Natural killer cell (primary cell): ENCODE measurements around the gene P3H4. TPM values are rescaled to one million over a fixed set of nuclear protein-coding genes. Genes with fewer than 3 reads are reported as not detected.

Experiments
- ATAC-seq, 3 donors: fragments of 150-1000 bp in 2 of 3; fragments of 200-7000 bp in 1 of 3; cut with Tn5 transposase; 1 replicate in 1 of 3; 2 replicates in 2 of 3; pipeline ENCODE4 v1.10.0; 2021; ENCODE audit warnings: mild to moderate bottlenecking in 2 of 3, moderate library complexity in 2 of 3
- DNase-seq, 2 donors: peaks; one replicate each; pipeline versions ENCODE4 v3.0.0 to v3.0.0-alpha.2; 2013 to 2021; ENCODE audit warnings: mixed read lengths in 1 of 2
- H3K27ac ChIP-seq: one replicate; pipeline ENCODE4 v1.5.1; 2013; ENCODE audit warnings: mild to moderate bottlenecking, low read length
- H3K27me3 ChIP-seq: one replicate; pipeline ENCODE4 v1.6.1; 2013; ENCODE audit warnings: low read length; ENCODE audit not compliant: control insufficient read depth, insufficient read depth
- H3K36me3 ChIP-seq: one replicate; pipeline ENCODE4 v1.6.1; 2013; ENCODE audit warnings: low read length; ENCODE audit not compliant: control insufficient read depth, insufficient read depth
- H3K4me1 ChIP-seq: one replicate; pipeline ENCODE4 v1.6.1; 2013; ENCODE audit warnings: low read length; ENCODE audit not compliant: control insufficient read depth, insufficient read depth
- H3K4me3 ChIP-seq: one replicate; pipeline ENCODE4 v1.5.1; 2013; ENCODE audit warnings: low read length
- H3K9me3 ChIP-seq: one replicate; pipeline ENCODE4 v1.6.1; 2013; ENCODE audit warnings: low read length; ENCODE audit not compliant: control insufficient read depth, insufficient read depth
- H3K27ac Mint-ChIP-seq, 2 donors: one replicate each; pipeline ENCODE4 v1.8.0; 2022; ENCODE audit warnings: mild to moderate bottlenecking in 2 of 2, mixed read lengths in 2 of 2, moderate library complexity in 1 of 2
- H3K27me3 Mint-ChIP-seq, 2 donors: one replicate each; pipeline ENCODE4 v1.8.0; 2022; ENCODE audit warnings: low read depth in 2 of 2, mixed read lengths in 2 of 2
- H3K36me3 Mint-ChIP-seq: one replicate; pipeline ENCODE4 v1.8.0; 2022; ENCODE audit warnings: mixed read lengths
- H3K4me1 Mint-ChIP-seq, 2 donors: one replicate each; pipeline ENCODE4 v1.8.0; 2022; ENCODE audit warnings: mixed read lengths in 2 of 2
- H3K4me3 Mint-ChIP-seq: one replicate; pipeline ENCODE4 v1.8.0; 2022; ENCODE audit warnings: mild to moderate bottlenecking, moderate library complexity, mixed read lengths
- H3K9me3 Mint-ChIP-seq, 2 donors: one replicate each; pipeline ENCODE4 v1.8.0; 2022; ENCODE audit warnings: mixed read lengths in 2 of 2
- CTCF ChIP-seq: fragments of 200-600 bp; IDR thresholded peaks from one replicate; pipeline ENCODE4 v1.8.0; 2022; ENCODE audit warnings: antibody characterized with exemption
- whole genome bisulfite sequencing: methylation state at CpG from one replicate; pipeline ENCODE4 v1.1.7; 2013; ENCODE audit warnings: missing lambda C conversion rate; ENCODE audit not compliant: insufficient coverage; 5-methylcytosine and 5-hydroxymethylcytosine counted together
- intact Hi-C: fragments of 100-400 bp; cut with micrococcal nuclease; formaldehyde crosslinking; loops from one replicate; pipeline ENCODE4 v1.14.2; 2022
- total RNA-seq, 4 donors: library from RNA; stranded (reverse); fragments of 120-200 nt in 1 of 4; gene quantifications; one replicate each; pipeline versions ENCODE4 v1.2.3 to v1.2.4, GENCODE V29; 2013 to 2022

P3H4 gene
- total RNA-seq, 3 donors from 2014 or later (not counting 1 experiment from before 2014, with no cell fraction given), result 6.9 to 8.9 (median 7.5) TPM

- WGBS, result 56% methylated on average over 20 of the region's 22 CpGs
- DNase-seq, result no peak
- no peak overlapping the region for H3K4me3 Mint-ChIP-seq
These were observed 18.6 kb downstream of the P3H4 start for GRCh38 chr17:41792845-41793783.

GRCh38 chr17:41787021-41787418, 24.7 kb downstream of the P3H4 start:
- WGBS, result 60% methylated on average over 2 of the region's 4 CpGs
- H3K27me3 Mint-ChIP-seq, result peaks cover 7 to 22% of the 10 kb centered on the region in 2 donors
- H3K27me3 ChIP-seq, result peaks cover 7% of the 10 kb centered on the region
- H3K27ac Mint-ChIP-seq, result peak overlapping the region in 1 of 2 donors; percentile 60
- H3K9me3 Mint-ChIP-seq, result no peaks in the 10 kb centered on the region
- peaks cover 0 to 24% of the 10 kb centered on the region in 2 donors for H3K4me1 Mint-ChIP-seq
- DNase-seq (no peak), ATAC-seq (no peak)
- H3K9me3 ChIP-seq, result no peaks in the 10 kb centered on the region
- intact Hi-C loops, result no loop called here
- H3K36me3 ChIP-seq, result no peaks in the 10 kb centered on the region
- H3K36me3 Mint-ChIP-seq, result no peaks in the 10 kb centered on the region
- no peak overlapping the region for H3K4me3 ChIP-seq
- TF ChIP-seq CTCF, result no peak
- peak overlapping the region; percentile 75 for H3K4me3 Mint-ChIP-seq
- no peak overlapping the region for H3K27ac ChIP-seq
- H3K4me1 ChIP-seq, result peaks cover 36% of the 10 kb centered on the region

More at GRCh38 chr17:41792845-41793783, 18.6 kb downstream of the P3H4 start:
- TF ChIP-seq CTCF, result no peak
- Mint-ChIP-seq H3K36me3 (no peaks in the 10 kb centered on the region), H3K27me3 (no peaks in the 10 kb centered on the region), H3K9me3 (no peaks in the 10 kb centered on the region), H3K4me1 (peaks cover 0 to 5% of the 10 kb centered on the region in 2 donors), H3K27ac (no peak overlapping the region)
- Histone ChIP-seq H3K4me3 (no peak overlapping the region), H3K27me3 (no peaks in the 10 kb centered on the region), H3K27ac (no peak overlapping the region), H3K36me3 (no peaks in the 10 kb centered on the region), H3K9me3 (no peaks in the 10 kb centered on the region), H3K4me1 (no peaks in the 10 kb centered on the region)
- intact Hi-C loops, result no loop called here
- no peak for ATAC-seq

- DNase-seq, result peak; percentile 89 to 92
- Histone ChIP-seq H3K36me3 (no peaks in the 10 kb centered on the region), H3K4me3 (peak within 1 kb of the TSS; percentile 46), H3K4me1 (peaks cover 36% of the 10 kb centered on the region), H3K27me3 (peaks cover 7% of the 10 kb centered on the region), H3K27ac (no peak within 1 kb of the TSS), H3K9me3 (no peaks in the 10 kb centered on the region)
- Mint-ChIP-seq H3K4me3 (peak within 1 kb of the TSS; percentile 75), H3K36me3 (no peaks in the 10 kb centered on the region), H3K4me1 (peaks cover 0 to 24% of the 10 kb centered on the region in 2 donors), H3K9me3 (no peaks in the 10 kb centered on the region), H3K27ac (peak within 1 kb of the TSS; percentile 19 to 60), H3K27me3 (peaks cover 13 to 24% of the 10 kb centered on the region in 2 donors)
- TF ChIP-seq CTCF, result peak; percentile 56
- intact Hi-C loops, result no loop called here
- ATAC-seq, result peak; percentile 95 to 97 (median 97)
- 1% methylated on average over 79 of the region's 79 CpGs for WGBS
These were observed 25.3 kb downstream of the P3H4 start, which contains the start of gene JUP for GRCh38 chr17:41786227-41787020. Gene JUP, minus strand, starts transcription at chr17:41786711. Its CDS starts 14,857 bp downstream, at chr17:41771854.
